CD4-positive, alpha-beta T cell treated with Interleukin-2 at 100 ng/mL for 4 hours (primary cell): ENCODE data around the gene IRS2.

Experiments
- DNase-seq: peaks from one replicate; pipeline ENCODE4 v3.0.0-alpha.2; 2020; ENCODE audit warnings: low spot score

The IRS2 gene

GRCh38 chr13:109706015-109706715 is 80.2 kb downstream of the IRS2 start:
- no peak for DNase-seq

- DNase-seq = no peak
These were observed 81.4 kb downstream of the IRS2 start for GRCh38 chr13:109704771-109705635.

- DNase-seq = no peak
These were observed 83.1 kb downstream of the IRS2 start for GRCh38 chr13:109703250-109703649.
